Measurements from ENCODE around the gene SLC2A11.

DNA sequence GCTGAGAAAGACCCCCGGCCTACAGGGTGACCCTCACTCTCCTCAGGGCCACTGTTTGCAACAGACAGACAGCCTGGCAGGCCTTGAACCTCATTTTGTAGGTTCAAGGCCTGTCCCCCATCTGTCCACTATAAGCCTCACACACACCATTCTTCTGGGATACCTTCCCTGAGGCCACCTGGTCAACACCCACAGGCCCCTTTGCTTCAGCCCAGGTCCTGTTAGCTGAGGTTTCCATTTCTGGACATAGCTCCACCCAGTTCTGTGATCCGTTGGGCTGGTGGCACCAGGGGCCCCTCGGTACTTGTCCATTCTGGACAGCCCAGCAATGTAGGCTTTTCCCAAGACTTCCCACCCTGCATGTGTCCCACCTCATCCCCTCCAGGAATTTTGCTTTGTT lies 39.6 kb downstream of the SLC2A11 start:
- no peak for TF ChIP-seq CTCF (IDR thresholded peaks at IDR 0.05)
- TF ChIP-seq POLR2AphosphoS5 (IDR thresholded peaks at IDR 0.05) = no peak

Measured in stomach (tissue), 4 donors.